ENCODE data around the gene TTLL10.
"Not testable (repeated sequence)": the region's sequence is repeated elsewhere in the genome, so short reads cannot be mapped to it uniquely, and the experiment has no call there.

Gene TTLL10

GRCh38 chr1:1141244-1141910 lies 32.3 kb upstream of the TTLL10 start:
- peak in 1 of 5 experiments; percentile 31 for DNase-seq

GRCh38 chr1:1141911-1142250 lies 31.8 kb upstream of the TTLL10 start:
- no peak for DNase-seq

- DNase-seq: not testable (repeated sequence)
Observed at GRCh38 chr1:1142352-1142751, 31.3 kb upstream of the TTLL10 start.

- DNase-seq: no peak
Observed at GRCh38 chr1:1142844-1143243, 30.8 kb upstream of the TTLL10 start.

- DNase-seq: no peak
Observed at GRCh38 chr1:1143636-1144035, 30.0 kb upstream of the TTLL10 start.

GRCh38 chr1:1144122-1144842 lies 29.4 kb upstream of the TTLL10 start:
- peak in 3 of 5 experiments; percentile 27 to 43 (median 42) for DNase-seq

- no peak for DNase-seq
Observed at GRCh38 chr1:1144843-1145546, 28.7 kb upstream of the TTLL10 start.

- no peak for DNase-seq
Observed at GRCh38 chr1:1145547-1145914, 28.1 kb upstream of the TTLL10 start.

- DNase-seq: no peak
Observed at GRCh38 chr1:1146026-1146425, 27.7 kb upstream of the TTLL10 start.

GRCh38 chr1:1146596-1146995 lies 27.1 kb upstream of the TTLL10 start:
- no peak for DNase-seq

GRCh38 chr1:1148061-1148460 lies 25.6 kb upstream of the TTLL10 start:
- no peak for DNase-seq

GRCh38 chr1:1148569-1148968 lies 25.1 kb upstream of the TTLL10 start:
- no peak for DNase-seq

GRCh38 chr1:1149416-1149815 lies 24.3 kb upstream of the TTLL10 start:
- DNase-seq: no peak

GRCh38 chr1:1150100-1150499 lies 23.6 kb upstream of the TTLL10 start:
- no peak for DNase-seq

- no peak for DNase-seq
Observed at GRCh38 chr1:1151306-1151705, 22.4 kb upstream of the TTLL10 start.

- not testable (repeated sequence) for DNase-seq
Observed at GRCh38 chr1:1152431-1152830, 21.2 kb upstream of the TTLL10 start.

- DNase-seq: not testable (repeated sequence)
Observed at GRCh38 chr1:1153215-1153614, 20.5 kb upstream of the TTLL10 start.

- DNase-seq: no peak
Observed at GRCh38 chr1:1153874-1154273, 19.8 kb upstream of the TTLL10 start.

GRCh38 chr1:1155258-1155657 lies 18.4 kb upstream of the TTLL10 start:
- DNase-seq: no peak

GRCh38 chr1:1156140-1157032 lies 17.3 kb upstream of the TTLL10 start:
- DNase-seq: no peak

GRCh38 chr1:1157033-1157365 lies 16.7 kb upstream of the TTLL10 start:
- no peak for DNase-seq

- DNase-seq: peak; percentile 34 to 71 (median 46)
Observed at GRCh38 chr1:1157426-1157913, 16.2 kb upstream of the TTLL10 start.
